Suprapubic skin (tissue), 4 donors: Measurements from ENCODE around the gene ZDHHC14.

Experiments used
- CTCF ChIP-seq, 2 donors: fragments of 200-600 bp in 1 of 2; fragments of 450-650 bp in 1 of 2; sonication (generic) in 1 of 2; IDR thresholded peaks; one replicate each; pipeline ENCODE4 v1.5.1; 2016 to 2019; ENCODE audit warnings: antibody characterized with exemption in 2 of 2, mild to moderate bottlenecking in 1 of 2, moderate library complexity in 1 of 2
- POLR2A ChIP-seq, 2 donors: fragments of 450-650 bp; IDR thresholded peaks; one replicate each; pipeline ENCODE4 v1.6.1; 2017; ENCODE audit warnings: antibody characterized with exemption in 2 of 2, mild to moderate bottlenecking in 2 of 2, moderate library complexity in 2 of 2
- POLR2AphosphoS5 ChIP-seq, 3 donors: sonication (generic); formaldehyde crosslinking; IDR thresholded peaks; one replicate each; pipeline ENCODE4 v1.6.1; 2017; ENCODE audit warnings: antibody characterized with exemption in 3 of 3

GRCh38 chr6:157668713-157669112 is 287.7 kb downstream of the ZDHHC14 start:
- TF ChIP-seq POLR2A (IDR thresholded peaks at IDR 0.05), result no peak
- TF ChIP-seq POLR2AphosphoS5 (IDR thresholded peaks at IDR 0.05), result no peak
- TF ChIP-seq CTCF (IDR thresholded peaks at IDR 0.05), result no peak
